AG04449 (cell line): ENCODE measurements around the gene SLC9A9.

ENCODE experiments used
- CTCF ChIA-PET: fragments of 350-600 bp; formaldehyde crosslinking; extraction: SDS; loops from one replicate; lab custom pipeline; 2021; ENCODE audit warnings: antibody characterized with exemption; lab: Yijun Ruan, JAX
- POLR2A ChIA-PET: fragments of 400-600, 350-600 bp; formaldehyde crosslinking; extraction: SDS; loops from one replicate; lab custom pipeline; 2020; ENCODE audit warnings: antibody characterized with exemption, inconsistent platforms; lab: Yijun Ruan, JAX
- DNase-seq: peaks from one replicate; pipeline ENCODE4 v3.0.0-alpha.2; 2010; ENCODE audit warnings: low read depth, low spot score
- H3K4me3 ChIP-seq: 2 replicates; pipeline ENCODE4 v1.5.1; 2011; ENCODE audit warnings: low read depth, mild to moderate bottlenecking, control low read depth, low read length
- CTCF ChIP-seq: IDR thresholded peaks from one replicate; pipeline ENCODE4 v1.5.1; 2011; ENCODE audit warnings: mild to moderate bottlenecking, moderate library complexity, low read length, control low read depth, inconsistent platforms; ENCODE audit not compliant: insufficient read depth; ENCODE audit errors: missing control alignments

SLC9A9 gene

GRCh38 chr3:143821862-143822261 lies 26.4 kb downstream of the SLC9A9 start:
- CTCF ChIA-PET, result no interaction called here
- POLR2A ChIA-PET, result no interaction called here
- H3K4me3 ChIP-seq, result no peak overlapping the region
- no peak for DNase-seq
- no peak for TF ChIP-seq CTCF

GRCh38 chr3:143820466-143821221 lies 27.6 kb downstream of the SLC9A9 start:
- ChIA-PET CTCF (no interaction called here), POLR2A (no interaction called here)
- no peak for TF ChIP-seq CTCF
- no peak overlapping the region for H3K4me3 ChIP-seq
- no peak for DNase-seq

DNA sequence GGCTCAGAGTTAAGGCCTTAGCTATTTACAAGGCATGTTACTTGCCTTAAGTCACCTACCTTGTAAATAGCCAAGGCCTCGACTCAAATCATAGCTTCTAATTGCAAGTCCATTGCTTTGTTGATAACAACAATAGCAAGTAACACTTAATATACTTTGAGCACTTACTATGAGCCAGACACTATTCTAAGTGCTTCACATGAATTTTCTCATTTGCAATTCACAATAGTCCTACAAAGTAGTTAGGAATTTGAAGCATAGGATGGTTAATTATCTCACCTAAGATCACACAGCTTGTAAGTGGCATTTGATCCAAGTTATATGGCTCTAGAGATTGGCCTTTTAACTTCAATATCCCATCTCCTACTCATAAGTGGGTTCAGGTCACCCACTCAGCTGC lies 28.4 kb downstream of the SLC9A9 start:
- POLR2A ChIA-PET, result no interaction called here
- CTCF ChIA-PET, result no interaction called here

GRCh38 chr3:143814443-143814889 lies 33.8 kb downstream of the SLC9A9 start:
- CTCF ChIA-PET, result no interaction called here
- no peak for DNase-seq
- no peak for TF ChIP-seq CTCF
- POLR2A ChIA-PET, result no interaction called here
- H3K4me3 ChIP-seq, result no peak overlapping the region

More for the DNA sequence above, 28.4 kb downstream of the SLC9A9 start:
- TF ChIP-seq CTCF, result no peak
- DNase-seq, result no peak
- no peak overlapping the region for H3K4me3 ChIP-seq

DNA sequence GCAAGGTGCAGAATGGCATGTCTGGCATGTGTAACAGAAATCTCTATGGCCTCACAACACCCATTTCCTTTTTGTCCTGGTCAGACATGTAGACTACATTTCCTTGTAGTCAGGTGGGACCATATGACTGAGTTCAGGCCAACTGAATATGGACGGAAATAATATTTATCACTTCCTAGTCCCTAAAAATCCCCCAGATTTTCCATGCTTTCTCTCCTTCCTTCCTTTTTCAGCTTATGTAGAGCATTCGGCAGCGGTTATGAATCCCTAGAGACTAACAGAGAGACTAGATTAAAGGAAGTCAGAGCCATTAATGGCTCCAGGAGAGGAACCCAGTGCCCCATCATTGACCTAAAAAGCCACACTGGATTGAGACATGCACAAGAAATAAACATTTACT lies 35.8 kb downstream of the SLC9A9 start:
- DNase-seq, result no peak
- CTCF ChIA-PET, result no interaction called here
- no peak overlapping the region for H3K4me3 ChIP-seq
- POLR2A ChIA-PET, result no interaction called here
- TF ChIP-seq CTCF, result no peak

DNA sequence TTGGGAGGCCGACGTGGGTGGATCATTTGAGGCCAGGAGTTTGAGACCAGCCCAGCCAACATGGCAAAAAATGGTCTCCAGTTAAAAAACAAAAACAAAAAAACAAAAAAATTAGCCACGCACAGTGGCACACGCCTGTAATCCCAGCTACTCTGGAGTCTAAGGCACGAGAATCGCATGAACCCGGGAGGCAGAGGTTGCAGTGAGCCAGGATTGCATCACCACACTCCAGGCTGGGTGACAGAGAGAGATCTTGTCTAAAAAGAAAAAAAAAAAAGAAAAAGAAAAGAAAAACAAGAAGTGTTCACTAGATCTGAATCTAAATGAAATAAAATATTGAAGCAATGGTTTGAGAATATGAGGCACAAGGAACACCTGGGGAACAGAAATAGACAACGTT lies 36.7 kb downstream of the SLC9A9 start:
- DNase-seq, result no peak
- POLR2A ChIA-PET, result no interaction called here
- no peak for TF ChIP-seq CTCF
- H3K4me3 ChIP-seq, result no peak overlapping the region
- CTCF ChIA-PET, result no interaction called here
